HG03558 (cell line): ENCODE measurements around the gene NRXN3.

ENCODE experiments used
- ATAC-seq: cut with Tn5 transposase; IDR thresholded peaks from one replicate; pipeline ENCODE4 v1.9.1; 2021; ENCODE audit warnings: moderate number of reproducible peaks; ENCODE audit not compliant: unreplicated experiment; ENCODE audit errors: extremely low read depth

Gene NRXN3

DNA sequence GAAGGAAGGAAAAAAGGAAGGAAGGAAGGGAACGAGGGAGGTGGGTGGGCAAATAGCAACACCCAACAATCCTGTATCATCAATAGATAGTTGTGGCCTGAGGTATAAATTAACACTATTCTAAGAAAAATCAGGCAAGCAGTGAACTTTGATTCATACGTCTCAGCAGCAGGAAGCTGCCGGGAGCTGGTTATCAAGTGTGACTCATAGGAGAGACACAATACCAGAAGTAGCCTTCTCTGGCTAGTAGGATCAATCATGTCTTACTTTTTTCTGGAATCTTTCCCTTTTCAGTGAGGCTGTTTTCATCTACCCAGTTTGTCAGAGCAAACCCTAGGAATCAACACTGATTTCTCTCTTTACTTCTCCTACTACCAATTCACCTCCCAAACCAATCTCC is 780.5 kb downstream of the NRXN3 start:
- ATAC-seq, result no peak

DNA sequence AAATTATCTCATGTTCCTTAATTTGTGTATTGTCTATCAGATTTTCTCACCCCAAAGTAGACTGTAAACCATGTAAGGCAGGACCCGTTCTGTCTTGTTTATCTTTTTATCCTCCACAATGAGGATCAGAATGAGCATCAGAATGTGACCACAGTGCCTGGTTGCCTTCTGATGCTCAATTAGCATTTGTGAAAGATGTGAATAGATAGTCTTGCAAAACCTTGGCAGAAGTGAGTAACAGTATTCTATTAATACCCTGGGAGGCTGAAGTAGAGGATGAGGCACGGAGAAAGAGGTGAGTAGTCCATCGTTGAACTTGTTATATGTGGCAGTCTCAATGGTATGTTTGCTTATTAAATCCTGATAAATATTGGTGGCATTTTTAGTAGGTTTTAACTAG is 781.4 kb downstream of the NRXN3 start:
- no peak for ATAC-seq

DNA sequence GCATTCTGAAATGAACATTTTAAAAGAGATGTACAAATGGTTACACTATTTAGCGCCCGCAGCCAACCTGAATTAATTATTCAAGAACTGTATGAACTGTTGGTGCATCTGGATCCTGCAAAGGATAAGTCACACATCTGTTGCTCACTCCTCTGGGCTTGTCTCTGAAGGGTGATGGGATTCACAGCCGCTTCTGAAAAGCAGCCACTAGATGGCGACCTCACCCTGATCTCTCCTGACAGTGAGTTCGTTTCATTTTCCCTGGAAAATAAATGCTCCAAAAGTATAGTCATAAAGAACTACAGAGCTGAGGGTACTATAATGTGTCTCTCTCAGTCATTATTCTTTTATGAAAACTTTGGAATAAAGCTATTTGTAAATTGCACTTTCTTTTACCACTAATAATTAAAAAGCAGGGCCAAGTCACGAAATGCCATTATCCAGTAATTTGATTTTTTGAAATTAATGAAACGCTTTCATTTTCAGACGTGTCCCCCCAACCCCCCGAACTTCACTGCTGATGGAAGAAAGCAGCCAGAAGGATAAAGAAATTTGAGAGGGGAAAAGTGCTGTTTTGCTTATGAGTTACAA is 789.6 kb downstream of the NRXN3 start:
- ATAC-seq, result no peak

DNA sequence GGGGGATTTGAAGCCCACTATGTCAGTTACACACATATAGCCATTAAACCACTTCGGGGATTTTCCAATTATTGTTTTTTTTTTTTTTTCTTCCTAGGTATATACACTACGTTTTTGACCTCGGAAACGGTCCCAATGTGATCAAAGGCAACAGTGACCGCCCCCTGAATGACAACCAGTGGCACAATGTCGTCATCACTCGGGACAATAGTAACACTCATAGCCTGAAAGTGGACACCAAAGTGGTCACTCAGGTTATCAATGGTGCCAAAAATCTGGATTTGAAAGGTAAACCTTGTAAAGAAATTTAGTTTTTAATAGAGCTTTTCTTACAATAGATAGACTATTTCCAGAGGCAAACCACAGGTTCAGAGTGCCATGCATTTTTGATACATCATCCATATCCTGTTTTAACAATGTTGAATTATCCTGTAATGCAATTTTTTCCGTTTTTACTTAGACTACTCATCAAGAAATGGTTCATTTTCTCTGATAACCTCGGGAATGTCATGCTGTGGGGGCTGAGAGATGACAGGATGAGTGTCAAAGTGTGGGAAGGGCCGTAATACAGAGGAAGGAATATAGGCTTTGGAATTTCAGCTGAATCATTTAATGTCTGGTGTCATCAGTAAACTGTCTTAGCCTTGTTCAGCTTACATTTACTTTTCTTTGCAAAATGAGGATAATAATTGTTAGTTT is 797.1 kb downstream of the NRXN3 start:
- no peak for ATAC-seq

DNA sequence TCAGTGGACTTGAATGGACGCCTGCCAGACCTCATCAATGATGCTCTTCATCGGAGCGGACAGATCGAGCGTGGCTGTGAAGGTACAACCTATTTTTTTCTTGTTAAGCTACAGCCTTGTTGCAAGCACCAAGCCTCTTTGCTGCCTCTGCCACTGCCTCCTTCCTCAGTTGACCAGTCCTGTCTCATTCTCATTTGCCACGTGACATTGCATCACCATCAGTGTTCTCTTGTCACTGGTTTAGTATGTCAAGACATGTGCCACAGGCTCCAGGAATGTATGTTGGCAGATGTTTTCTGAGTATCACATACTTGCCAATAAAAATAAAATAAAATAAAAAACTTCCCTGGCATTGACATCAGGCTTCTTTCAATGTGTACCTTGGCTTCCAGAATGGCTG is 798.1 kb downstream of the NRXN3 start:
- no peak for ATAC-seq

DNA sequence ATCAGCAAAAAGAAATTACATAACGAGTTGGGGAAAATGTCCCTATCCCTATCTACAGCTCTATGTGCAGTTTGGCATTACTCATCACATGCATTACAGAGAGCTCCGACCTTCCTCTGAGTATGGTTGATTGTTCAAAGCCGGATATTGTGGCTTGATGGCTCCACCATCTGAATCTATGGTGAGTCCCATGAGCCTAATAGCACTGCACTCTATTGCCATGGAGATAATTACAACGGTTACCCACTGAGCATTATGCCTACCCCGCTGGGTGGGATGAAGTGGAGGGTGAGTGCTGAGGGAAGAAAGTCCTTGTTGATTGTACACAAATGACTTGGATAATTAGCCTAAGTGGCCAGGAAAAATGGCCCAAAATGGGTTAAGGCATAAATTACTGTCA is 800.5 kb downstream of the NRXN3 start:
- no peak for ATAC-seq

DNA sequence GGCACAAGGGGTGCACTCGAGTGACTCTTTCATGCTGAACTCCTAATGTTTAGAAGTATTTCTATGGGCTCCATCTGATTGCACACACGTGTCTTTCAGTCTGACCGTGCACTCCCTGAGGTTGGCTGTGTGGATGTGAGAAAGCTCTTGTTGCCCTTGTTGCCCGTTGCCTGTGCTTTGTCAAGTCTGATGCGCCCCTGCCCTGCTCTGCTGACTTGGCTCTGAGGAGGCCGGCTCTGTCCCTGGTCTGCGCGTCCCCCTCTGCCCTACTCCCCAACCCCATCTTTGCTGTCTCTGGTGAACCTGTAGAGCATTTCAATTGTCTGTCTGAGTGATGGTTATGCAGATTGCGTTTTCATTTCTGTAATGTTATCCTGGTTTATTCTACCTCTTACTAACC is 802.3 kb downstream of the NRXN3 start:
- no peak for ATAC-seq

DNA sequence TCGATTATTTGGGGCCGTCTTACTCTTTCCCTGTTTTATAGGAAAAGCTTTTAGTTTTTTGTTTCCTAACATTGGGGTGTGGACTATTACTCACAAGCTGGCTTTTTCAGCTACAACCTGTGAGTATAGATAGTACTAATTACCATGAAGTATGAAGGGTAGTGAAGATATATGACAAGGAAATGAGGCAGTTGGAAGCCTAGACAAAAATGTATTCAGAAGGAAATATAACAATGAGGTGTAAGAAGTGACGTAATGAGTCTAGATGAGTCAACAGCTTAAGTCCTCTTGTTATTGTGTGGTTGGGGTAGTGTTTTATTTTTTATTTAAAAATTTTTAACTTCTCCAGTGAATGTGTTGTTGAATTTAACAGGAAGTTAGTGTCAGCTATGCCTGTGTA is 804.5 kb downstream of the NRXN3 start:
- ATAC-seq, result no peak

DNA sequence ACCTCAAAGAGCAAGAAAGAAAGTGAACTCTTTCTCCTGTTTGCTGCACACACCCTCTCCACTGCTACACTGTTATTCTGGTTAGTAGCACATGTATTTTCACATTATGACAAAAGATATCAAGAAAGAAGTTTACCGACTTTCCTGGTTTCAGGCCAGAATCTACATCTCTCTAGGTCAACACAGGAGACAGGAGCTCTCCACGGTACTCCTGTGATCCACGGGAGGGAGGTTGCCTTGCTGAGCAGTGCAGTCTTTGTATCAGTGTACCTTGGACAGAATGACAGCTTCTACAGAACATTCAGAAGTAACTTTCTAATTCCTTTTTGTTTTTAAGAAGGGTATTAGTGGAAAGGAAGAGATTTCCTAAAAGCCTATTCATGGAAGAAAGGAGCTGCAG is 805.6 kb downstream of the NRXN3 start:
- ATAC-seq, result no peak

DNA sequence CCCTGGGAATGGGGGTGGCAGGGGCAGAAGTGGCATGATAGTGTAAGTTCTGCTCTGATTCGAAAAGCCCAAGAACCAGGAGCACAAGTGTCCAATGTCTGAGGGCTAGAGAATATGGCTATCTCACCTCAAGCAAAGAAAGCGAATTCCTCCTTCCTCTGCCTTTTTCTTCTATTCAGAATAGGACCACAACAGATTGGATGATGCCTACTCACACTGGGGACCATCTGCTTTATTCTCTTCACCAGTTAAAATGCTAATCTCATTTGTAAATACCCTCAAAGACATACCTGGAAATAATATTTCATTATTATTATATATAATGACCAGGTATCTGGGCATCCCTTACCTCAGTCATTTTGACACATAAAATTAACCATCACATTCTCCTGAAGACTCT is 808.7 kb downstream of the NRXN3 start:
- ATAC-seq, result no peak

DNA sequence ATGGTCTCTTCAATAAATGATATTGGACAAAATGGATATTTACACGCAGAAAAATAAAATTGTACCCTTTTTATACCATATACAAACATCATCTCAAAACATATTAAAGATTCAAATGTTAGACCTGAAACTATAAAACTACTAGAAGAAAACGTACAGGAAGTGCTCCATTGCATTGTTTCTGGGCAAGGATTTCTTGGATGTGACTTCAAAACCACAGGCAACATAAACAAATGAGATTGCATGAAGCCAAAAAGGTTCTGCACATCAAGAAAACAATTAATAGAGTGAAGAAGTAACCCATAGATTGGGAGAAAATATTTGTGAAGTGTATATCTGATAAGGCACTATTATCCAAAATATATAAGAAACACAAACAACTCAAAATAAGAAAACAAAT is 812.4 kb downstream of the NRXN3 start:
- ATAC-seq, result no peak

DNA sequence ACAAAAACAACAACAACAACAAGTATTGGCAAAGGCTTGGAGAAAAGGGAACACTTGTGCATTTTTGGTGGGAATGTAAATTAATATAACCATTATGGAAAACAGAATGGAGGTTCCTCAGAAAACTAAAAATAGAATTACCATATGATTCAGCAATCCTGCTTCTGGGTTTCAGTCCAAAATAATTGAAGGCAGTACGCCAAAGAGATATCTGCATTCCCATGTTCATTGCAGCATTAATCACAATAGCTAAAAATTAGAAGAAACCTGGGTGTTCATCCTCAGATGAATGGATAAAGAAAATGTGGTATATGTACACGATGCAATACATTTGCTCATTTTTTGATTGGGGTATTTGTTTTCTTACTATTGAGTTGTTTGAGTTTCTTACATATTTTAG is 813.0 kb downstream of the NRXN3 start:
- ATAC-seq, result no peak

DNA sequence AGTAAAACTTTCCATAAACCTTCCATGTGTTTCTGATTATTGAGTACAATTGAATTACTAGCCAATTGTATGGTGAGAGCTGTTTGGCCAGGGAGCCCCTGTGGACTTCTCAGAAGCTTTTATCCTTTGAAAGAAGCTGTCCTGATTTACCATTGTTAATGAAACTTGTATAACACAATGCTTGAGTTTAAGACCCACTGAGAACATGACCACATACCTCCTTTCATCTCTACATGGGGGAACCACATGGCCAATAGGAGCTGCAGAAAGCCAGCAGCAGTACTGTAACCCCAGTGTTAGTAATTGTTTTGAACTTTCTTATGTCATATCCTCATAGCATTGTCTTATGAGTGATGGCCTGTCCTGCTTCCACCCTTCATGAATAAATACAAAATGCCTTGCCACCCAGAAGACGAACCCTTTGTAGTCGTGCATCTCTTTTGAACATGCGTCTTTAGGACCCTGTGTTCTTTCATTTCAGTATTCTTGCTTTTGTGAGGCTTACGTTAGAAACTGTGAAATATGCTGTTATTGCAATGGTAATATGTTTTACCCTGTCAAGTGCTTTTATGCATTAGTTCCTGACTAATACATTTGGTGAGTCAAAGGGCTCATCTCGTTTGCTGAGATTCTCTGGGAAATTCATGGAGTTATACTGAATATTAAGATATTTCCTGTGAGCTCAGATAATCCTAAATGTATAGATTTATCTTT is 815.7 kb downstream of the NRXN3 start:
- ATAC-seq, result no peak

DNA sequence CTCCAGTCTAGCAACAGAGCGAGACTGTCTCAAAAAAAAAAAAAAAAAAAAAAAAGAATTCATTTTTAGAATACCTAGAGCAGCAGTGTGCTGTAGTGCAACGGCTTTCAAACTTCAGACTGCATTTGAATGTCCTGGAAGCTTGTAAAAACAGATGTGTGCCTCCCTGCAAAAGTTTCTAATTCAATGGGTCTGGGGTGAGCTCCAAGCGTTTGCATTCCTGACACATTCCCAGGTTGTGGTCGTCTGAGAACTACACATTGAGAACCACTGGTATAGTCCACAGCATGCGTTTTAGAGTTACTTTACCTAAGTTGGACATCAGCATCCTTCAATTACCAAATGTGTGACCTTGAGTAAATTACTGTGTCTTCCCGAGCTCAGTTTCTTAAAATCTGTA is 816.8 kb downstream of the NRXN3 start:
- ATAC-seq, result no peak

DNA sequence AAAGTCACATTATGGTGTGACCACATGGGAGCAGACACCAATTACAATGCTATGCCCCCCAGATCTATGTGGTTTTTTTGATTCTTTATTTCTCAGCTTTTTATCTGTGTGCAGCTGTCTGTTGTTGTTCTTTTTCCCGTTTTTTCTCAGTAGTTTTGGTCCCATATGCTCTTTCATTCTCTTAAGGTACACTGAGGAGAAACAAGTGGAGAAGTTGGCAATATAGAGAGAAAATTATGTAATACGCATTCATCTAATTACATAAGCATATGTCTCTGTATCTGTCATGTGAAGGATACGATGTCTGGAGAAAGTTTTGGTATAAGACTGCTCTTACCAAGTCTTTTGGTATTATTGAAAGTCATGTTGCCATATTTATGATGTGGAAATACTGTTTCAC is 819.0 kb downstream of the NRXN3 start:
- no peak for ATAC-seq

DNA sequence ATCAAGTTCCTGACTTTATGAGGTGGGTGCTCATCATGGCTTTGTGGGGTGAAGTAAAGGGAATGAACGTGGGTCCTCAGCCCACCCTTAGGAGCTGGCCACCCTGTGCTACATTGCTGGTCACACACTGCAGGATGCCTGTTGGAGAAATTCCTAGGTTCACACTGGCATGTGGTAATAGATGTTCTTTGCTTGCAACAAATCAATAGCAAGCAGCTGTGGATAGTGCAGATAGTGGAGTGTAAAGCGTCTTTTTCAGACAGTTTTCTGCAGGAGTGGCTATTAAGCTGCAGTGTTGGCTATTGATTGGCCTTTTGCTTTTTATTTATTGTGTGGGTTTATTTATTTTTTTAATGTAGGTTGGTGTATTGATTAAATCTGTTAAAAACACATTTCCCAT is 822.7 kb downstream of the NRXN3 start:
- ATAC-seq, result no peak

DNA sequence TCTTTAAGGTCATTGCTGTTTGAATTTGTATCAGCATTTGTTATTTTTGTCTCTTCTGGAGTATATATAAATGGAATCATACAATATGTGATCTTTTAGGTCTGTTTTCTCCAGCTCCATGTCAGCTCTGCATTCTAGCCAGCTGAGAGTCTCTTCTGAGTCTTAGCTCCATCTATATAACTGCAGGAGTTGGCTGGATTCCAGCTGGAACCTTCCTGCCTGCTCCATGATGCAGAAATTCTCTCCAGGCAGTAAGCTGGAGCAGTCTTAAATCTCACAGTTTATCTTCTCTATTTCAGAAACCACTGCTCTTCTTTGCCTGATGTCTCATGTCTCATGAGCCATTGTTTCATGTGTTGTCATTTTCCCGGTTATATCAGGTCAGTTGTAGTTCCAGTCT is 827.6 kb downstream of the NRXN3 start:
- ATAC-seq, result no peak

DNA sequence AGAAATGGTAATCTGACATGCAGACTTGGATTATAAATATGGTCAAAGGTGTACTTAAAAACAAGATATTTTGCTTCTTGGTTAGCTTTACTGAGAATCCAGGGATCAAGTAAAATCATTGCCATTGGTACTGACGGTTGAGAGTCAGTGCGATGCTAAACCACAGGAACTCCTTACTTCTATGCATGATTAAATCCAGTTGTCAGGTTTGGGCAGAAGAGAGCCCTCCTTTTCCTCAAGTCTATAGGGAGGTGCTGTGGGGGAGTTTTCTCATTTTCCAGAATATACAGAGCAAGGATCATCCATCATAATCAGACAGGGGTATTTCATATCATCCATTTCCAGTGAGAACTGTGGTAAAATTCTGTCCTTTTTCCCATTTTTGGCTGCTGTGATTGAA is 839.1 kb downstream of the NRXN3 start:
- ATAC-seq, result no peak

DNA sequence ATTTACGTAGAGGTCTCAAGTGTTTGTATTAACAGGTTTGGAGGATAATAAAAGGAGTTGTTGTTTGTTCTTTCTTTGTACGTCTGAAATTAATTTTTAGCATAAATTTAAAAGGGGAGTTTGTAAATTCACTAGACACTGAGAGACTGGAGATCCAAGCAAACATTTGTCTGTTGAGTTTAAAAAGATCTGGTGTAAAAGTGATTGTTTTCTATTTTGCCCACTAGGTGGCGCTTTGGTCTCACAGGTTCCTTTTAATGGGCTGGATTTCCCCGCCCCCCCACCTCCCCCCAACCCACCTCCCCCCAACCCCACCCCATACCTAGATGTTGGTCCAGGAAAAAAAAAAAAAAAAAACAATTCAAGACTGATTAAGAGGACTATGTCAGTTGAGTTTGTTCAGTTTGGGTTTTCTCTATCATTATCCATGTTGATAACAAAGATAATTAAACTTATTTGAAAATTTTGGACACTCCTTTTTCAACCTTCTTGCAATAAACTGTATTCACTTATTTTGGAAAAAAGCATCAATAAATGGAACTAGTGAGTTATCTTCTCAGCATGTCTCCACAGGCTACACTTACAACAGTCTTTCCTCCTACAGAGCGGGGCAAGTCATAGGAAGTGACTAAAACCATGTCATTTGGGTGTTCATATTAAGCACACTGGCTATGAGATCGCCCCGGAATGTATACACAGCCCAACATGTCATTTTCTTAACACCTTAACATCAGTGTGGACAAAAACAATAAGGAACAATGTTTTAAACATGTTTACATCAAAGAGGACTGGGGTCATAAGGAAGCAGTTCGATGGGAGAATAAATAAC is 841.1 kb downstream of the NRXN3 start:
- ATAC-seq, result no peak

DNA sequence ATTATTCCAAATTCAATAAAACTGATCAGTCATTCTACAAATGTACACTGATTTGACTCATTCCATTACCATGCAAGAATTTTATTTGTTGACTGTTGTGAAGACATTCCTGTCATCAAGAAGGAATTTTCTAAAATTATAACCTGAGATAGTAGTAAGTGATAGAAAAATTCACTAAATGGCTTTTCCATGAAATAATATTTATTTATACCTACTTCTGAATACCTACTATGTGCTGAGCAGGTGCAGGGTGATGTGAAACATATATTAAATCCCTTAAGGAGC is 841.7 kb downstream of the NRXN3 start:
- ATAC-seq, result no peak

DNA sequence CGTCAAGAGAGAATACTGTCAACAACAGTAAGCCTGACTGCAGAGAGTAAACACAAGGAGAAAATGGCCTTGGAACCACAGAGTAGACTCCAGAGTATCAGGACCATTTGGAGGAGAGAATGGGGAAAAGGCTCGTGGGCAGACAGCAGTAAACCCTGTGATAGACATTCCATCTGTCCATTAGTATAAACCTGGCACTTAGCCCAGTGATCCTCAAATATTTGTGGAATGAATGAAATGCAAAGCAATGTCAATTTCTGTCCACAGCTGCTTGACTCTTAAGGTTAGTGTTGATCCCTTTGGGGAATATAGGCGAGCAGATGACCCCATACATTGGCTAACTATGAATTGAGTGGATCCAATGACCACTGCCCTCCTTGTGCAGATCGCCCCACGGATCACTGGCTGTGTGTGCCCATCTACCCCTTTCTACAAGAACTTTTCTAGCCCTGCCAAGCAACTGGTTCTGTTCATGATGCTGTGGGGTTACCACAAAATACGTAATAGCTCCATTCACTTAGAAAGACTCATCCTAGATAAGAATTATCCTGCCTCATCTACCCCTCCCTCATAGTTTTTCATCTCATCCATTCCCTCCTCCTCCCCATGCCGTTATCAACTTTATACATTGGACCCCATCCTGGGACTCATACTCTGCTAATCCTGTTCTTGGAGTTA is 846.8 kb downstream of the NRXN3 start:
- no peak for ATAC-seq
